Panc1 (cell line): ENCODE data around the gene ALOX12. TPM values are rescaled to one million over a fixed set of nuclear protein-coding genes. Genes with fewer than 3 reads are reported as not detected.
"Not testable (repeated sequence)": the region's sequence is repeated elsewhere in the genome, so short reads cannot be mapped to it uniquely, and the experiment has no call there.

Experiments used
- ATAC-seq: fragments of 200-7000 bp; cut with Tn5 transposase; 2 replicates; pipeline ENCODE4 v1.9.1; 2020; ENCODE audit warnings: mild to moderate bottlenecking, moderate library complexity
- BruUV-seq: library from RNA; stranded (reverse); fragments of 400-500 nt; replicated peaks from 2 replicates; lab custom pipeline; 2021; lab: Mats Ljungman, UMichigan
- CTCF ChIA-PET: fragments of 300-600 bp; sonication (Branson Sonifier 250); formaldehyde crosslinking; loops from one replicate; lab custom pipeline; 2022; ENCODE audit warnings: antibody characterized with exemption; lab: Charles Lee
- POLR2A ChIA-PET: fragments of 300-600 bp; sonication (Branson Sonifier 250); formaldehyde crosslinking; loops from one replicate; lab custom pipeline; 2022; ENCODE audit warnings: antibody characterized with exemption; lab: Charles Lee
- DNase-seq: peaks from one replicate; pipeline ENCODE4 v3.0.0-alpha.2; 2010; ENCODE audit warnings: low read depth, low spot score
- H3K27ac ChIP-seq: 2 replicates; pipeline ENCODE4 v1.5.1; 2011; ENCODE audit warnings: mild to moderate bottlenecking, low read length, inconsistent platforms
- H3K27me3 ChIP-seq: fragments of 200-500 bp; sonication (Bioruptor generic); 2 replicates; pipeline ENCODE4 v1.6.0; 2014; ENCODE audit warnings: low read length, inconsistent platforms; ENCODE audit not compliant: control insufficient read depth, insufficient read depth
- H3K36me3 ChIP-seq: fragments of 200-500 bp; sonication (Bioruptor generic); 2 replicates; pipeline ENCODE4 v1.5.1; 2014; ENCODE audit warnings: inconsistent platforms, mild to moderate bottlenecking, low read length, moderate library complexity; ENCODE audit not compliant: control insufficient read depth, insufficient read depth
- H3K4me1 ChIP-seq: 2 replicates; pipeline ENCODE4 v1.5.1; 2011; ENCODE audit warnings: inconsistent platforms, mild to moderate bottlenecking, low read length, moderate library complexity; ENCODE audit not compliant: control insufficient read depth, insufficient read depth
- H3K4me3 ChIP-seq, 2 experiments: 2 replicates each; pipeline ENCODE4 v1.5.1; 2011 to 2012; ENCODE audit warnings: low read depth in 2 of 2, low read length in 2 of 2, mild to moderate bottlenecking in 2 of 2, inconsistent platforms in 1 of 2, moderate library complexity in 1 of 2
- H3K9me3 ChIP-seq: fragments of 200-500 bp; sonication (Bioruptor generic); 2 replicates; pipeline ENCODE4 v1.5.1; 2014; ENCODE audit warnings: low read depth, mild to moderate bottlenecking, inconsistent platforms, low read length, moderate library complexity; ENCODE audit not compliant: control insufficient read depth, insufficient read depth
- CTCF ChIP-seq: fragments of 450-650 bp; IDR thresholded peaks from 2 replicates; pipeline ENCODE4 v1.5.1; 2017; ENCODE audit warnings: mild to moderate bottlenecking
- POLR2AphosphoS5 ChIP-seq: IDR thresholded peaks from 2 replicates; pipeline ENCODE4 v1.6.1; 2012; ENCODE audit warnings: mild to moderate bottlenecking, low read depth, low read length, moderate library complexity
- REST ChIP-seq, 2 experiments: IDR thresholded peaks; 2 replicates each; pipeline ENCODE4 v1.6.1; 2011 to 2012; ENCODE audit warnings: low read depth in 2 of 2, control low read depth in 1 of 2, low read length in 1 of 2, mild to moderate bottlenecking in 1 of 2, moderate library complexity in 1 of 2; ENCODE audit not compliant: insufficient read depth in 1 of 2
- SIN3A ChIP-seq: IDR thresholded peaks from 2 replicates; pipeline ENCODE4 v1.6.1; 2012; ENCODE audit warnings: low read depth, mild to moderate bottlenecking, low read length, moderate library complexity, borderline replicate concordance; ENCODE audit not compliant: insufficient read depth
- TCF7L2 ChIP-seq: IDR thresholded peaks from 2 replicates; pipeline ENCODE4 v1.6.1; 2011; ENCODE audit warnings: mild to moderate bottlenecking, low read depth, low read length, inconsistent platforms
- in situ Hi-C: cut with HindIII; loops from 2 replicates; pipeline ENCODE4 v1.10.0; 2016; ENCODE audit warnings: low sequenced_read_pairs, low pct_unique_long_range_greater_than_20kb
- intact Hi-C: fragments of 100-400 bp; cut with micrococcal nuclease; formaldehyde crosslinking; loops from one replicate; pipeline ENCODE4 v1.10.0; 2022; ENCODE audit not compliant: unreplicated experiment
- total RNA-seq: library from RNA; stranded (reverse); gene quantifications from one replicate; pipeline ENCODE4 v1.2.1, GENCODE V29; 2021; ENCODE audit not compliant: unreplicated experiment

Gene ALOX12
- total RNA-seq, 1 experiment from 2014 or later: not detected

DNA sequence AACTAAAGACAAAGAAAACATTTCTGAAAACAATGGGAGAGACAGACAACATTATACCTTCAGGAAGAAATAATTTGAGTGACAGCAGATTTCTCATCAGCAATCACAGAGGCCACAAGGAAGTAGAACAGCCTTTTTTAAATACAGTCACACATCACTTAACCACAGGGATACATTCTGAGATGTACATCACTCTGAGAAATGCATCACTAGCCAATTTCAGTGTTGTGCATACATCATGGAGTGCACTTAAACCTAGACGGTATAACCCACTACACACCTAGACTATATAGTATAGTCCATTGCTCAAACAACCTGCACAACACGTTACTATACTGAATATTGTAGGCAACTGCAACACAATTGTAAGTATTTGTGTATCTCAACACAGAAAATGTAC is 24.9 kb upstream of the ALOX12 start:
- ChIA-PET CTCF (interaction anchor here (0.6 kb wide), 2 partner anchors 33 to 202 kb away, joined by 3 to 10 read pairs; no protein-coding TSS in a partner anchor), POLR2A (no interaction called here)
- Histone ChIP-seq H3K27me3 (no peaks in the 10 kb centered on the region), H3K4me3 (no peak overlapping the region), H3K9me3 (no peaks in the 10 kb centered on the region), H3K27ac (no peak overlapping the region), H3K36me3 (no peaks in the 10 kb centered on the region), H3K4me1 (no peaks in the 10 kb centered on the region)
- TF ChIP-seq POLR2AphosphoS5 (no peak), CTCF (no peak), SIN3A (no peak), REST (IDR thresholded peaks at IDR 0.05; ENCODE audit: insufficient read depth in 1 of 2, low read depth in 2 of 2, low read length in 1 of 2) (no peak), TCF7L2 (no peak)
- in situ Hi-C loops: no loop called here
- ATAC-seq (no peak), DNase-seq (no peak)
- intact Hi-C loops: no loop called here
- BruUV-seq: no TSS peak

DNA sequence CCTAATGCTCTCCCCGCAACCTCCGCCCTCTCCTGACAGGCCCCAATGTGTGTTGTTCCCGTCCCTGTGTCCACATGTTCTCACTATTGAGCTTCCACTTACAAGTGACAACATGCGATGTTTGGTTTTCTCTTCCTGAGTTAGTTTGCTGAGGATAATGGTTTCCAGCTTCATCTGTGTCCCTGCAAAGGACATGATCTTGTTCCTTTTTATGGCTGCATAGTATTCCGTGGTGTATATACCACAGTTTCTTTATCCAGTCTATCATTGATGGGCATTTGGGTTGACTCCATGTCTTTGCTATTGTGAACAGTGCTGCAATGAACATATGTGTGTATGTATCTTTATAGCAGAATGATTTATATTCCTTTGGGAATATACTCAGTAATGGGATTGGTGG is 16.4 kb upstream of the ALOX12 start:
- H3K4me1 ChIP-seq, H3K27me3 ChIP-seq, ATAC-seq, H3K4me3 ChIP-seq, CTCF ChIA-PET, BruUV-seq, H3K36me3 ChIP-seq, intact Hi-C loops, DNase-seq, in situ Hi-C loops, H3K27ac ChIP-seq, H3K9me3 ChIP-seq, POLR2A ChIA-PET: not testable (repeated sequence)

DNA sequence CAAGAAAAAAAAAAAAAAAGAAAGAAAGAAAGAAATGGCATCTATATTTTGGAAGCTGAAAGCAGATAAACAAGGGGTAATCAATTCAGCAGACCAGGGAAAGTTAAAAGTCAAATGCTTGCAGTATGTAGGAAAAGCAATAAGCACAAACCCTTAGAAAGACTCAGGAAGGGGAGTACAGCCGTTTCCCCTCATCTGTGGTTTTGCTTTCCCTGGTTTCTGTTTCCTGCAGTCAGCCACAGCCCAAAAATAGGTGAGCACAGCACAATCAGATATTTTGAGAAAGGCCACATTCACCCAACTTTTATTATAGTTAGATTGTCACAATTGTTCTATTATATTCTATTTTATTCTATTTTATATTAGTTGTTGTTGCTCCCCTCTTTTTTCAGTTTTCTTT is 14.4 kb upstream of the ALOX12 start:
- intact Hi-C loops (no loop called here), in situ Hi-C loops (no loop called here)
- no peaks in the 10 kb centered on the region for H3K9me3 ChIP-seq
- no peak overlapping the region for H3K4me3 ChIP-seq
- no peak overlapping the region for H3K27ac ChIP-seq
- DNase-seq: no peak
- ChIA-PET POLR2A (no interaction called here), CTCF (interaction anchor here (0.7 kb wide), 1 partner anchor 1416 kb away, joined by 6 read pairs; no protein-coding TSS in a partner anchor)
- no peak for ATAC-seq
- H3K4me1 ChIP-seq: no peaks in the 10 kb centered on the region
- no peaks in the 10 kb centered on the region for H3K36me3 ChIP-seq
- BruUV-seq: no TSS peak
- H3K27me3 ChIP-seq: no peaks in the 10 kb centered on the region
- TF ChIP-seq REST (IDR thresholded peaks at IDR 0.05; ENCODE audit: insufficient read depth in 1 of 2, low read depth in 2 of 2, low read length in 1 of 2) (no peak), TCF7L2 (no peak), POLR2AphosphoS5 (no peak), CTCF (no peak), SIN3A (no peak)
